ENCODE measurements around the gene WDR37.

The WDR37 gene

GRCh38 chr10:1169981-1170866 lies 114.0 kb downstream of the WDR37 start:
- no peak for DNase-seq (ENCODE audit: low read depth)

- no peak for DNase-seq (ENCODE audit: low read depth)
These were observed 114.6 kb downstream of the WDR37 start for GRCh38 chr10:1170867-1171180.

- DNase-seq (ENCODE audit: low read depth) = no peak
These were observed 115.0 kb downstream of the WDR37 start for GRCh38 chr10:1171182-1171581.

GRCh38 chr10:1171586-1171985 lies 115.4 kb downstream of the WDR37 start:
- DNase-seq (ENCODE audit: low read depth) = no peak

GRCh38 chr10:1172256-1172984 lies 116.2 kb downstream of the WDR37 start:
- DNase-seq (ENCODE audit: low read depth) = no peak

- no peak for DNase-seq (ENCODE audit: low read depth)
These were observed 116.9 kb downstream of the WDR37 start for GRCh38 chr10:1173091-1173490.

GRCh38 chr10:1174022-1174421 lies 117.8 kb downstream of the WDR37 start:
- no peak for DNase-seq (ENCODE audit: low read depth)

- no peak for DNase-seq (ENCODE audit: low read depth)
These were observed 119.9 kb downstream of the WDR37 start for GRCh38 chr10:1175956-1176565.

GRCh38 chr10:1177936-1178335 lies 121.8 kb downstream of the WDR37 start:
- DNase-seq (ENCODE audit: low read depth) = no peak

GRCh38 chr10:1178506-1178905 lies 122.3 kb downstream of the WDR37 start:
- no peak for DNase-seq (ENCODE audit: low read depth)

GRCh38 chr10:1179346-1180070 lies 123.3 kb downstream of the WDR37 start:
- no peak for DNase-seq (ENCODE audit: low read depth)

- DNase-seq (ENCODE audit: low read depth) = no peak
These were observed 124.0 kb downstream of the WDR37 start for GRCh38 chr10:1180071-1180730.

GRCh38 chr10:1180836-1181235 lies 124.7 kb downstream of the WDR37 start:
- no peak for DNase-seq (ENCODE audit: low read depth)

Data from T-helper 22 cell (primary cell).